WERI-Rb-1 (cell line): Measurements from ENCODE around the gene H2BW1.
"Not testable (repeated sequence)": the region's sequence is repeated elsewhere in the genome, so short reads cannot be mapped to it uniquely, and the experiment has no call there.

Experiments
- DNase-seq: peaks from one replicate; pipeline ENCODE4 v3.0.0-alpha.2; 2020
- H3K27ac ChIP-seq: fragments of 250-450 bp; sonication (Bioruptor Pico); 2 replicates; pipeline ENCODE4 v1.5.1; 2020; ENCODE audit warnings: mild to moderate bottlenecking, moderate library complexity
- H3K27me3 ChIP-seq: fragments of 250-450 bp; sonication (Bioruptor Pico); 2 replicates; pipeline ENCODE4 v1.5.1; 2021; ENCODE audit warnings: mild to moderate bottlenecking, low read depth, moderate library complexity; ENCODE audit not compliant: insufficient read depth, severe bottlenecking
- H3K36me3 ChIP-seq: fragments of 250-450 bp; sonication (Bioruptor Pico); 2 replicates; pipeline ENCODE4 v1.5.1; 2020; ENCODE audit warnings: mild to moderate bottlenecking, moderate library complexity
- H3K4me3 ChIP-seq: 2 replicates; pipeline ENCODE4 v1.5.1; 2011; ENCODE audit warnings: low read depth, mild to moderate bottlenecking, control low read depth, low read length
- H3K9me3 ChIP-seq: fragments of 250-450 bp; sonication (Bioruptor Pico); 2 replicates; pipeline ENCODE4 v1.5.1; 2021; ENCODE audit warnings: mild to moderate bottlenecking, moderate library complexity; ENCODE audit not compliant: severe bottlenecking
- TF ChIP-seq, protein P1 (sequence below): IDR thresholded peaks from 2 replicates; pipeline ENCODE4 v1.5.1; 2011; ENCODE audit warnings: low read depth, mild to moderate bottlenecking, control low read depth, inconsistent platforms, low read length

H2BW1 gene, protein sequence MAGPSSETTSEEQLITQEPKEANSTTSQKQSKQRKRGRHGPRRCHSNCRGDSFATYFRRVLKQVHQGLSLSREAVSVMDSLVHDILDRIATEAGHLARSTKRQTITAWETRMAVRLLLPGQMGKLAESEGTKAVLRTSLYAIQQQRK

DNA sequence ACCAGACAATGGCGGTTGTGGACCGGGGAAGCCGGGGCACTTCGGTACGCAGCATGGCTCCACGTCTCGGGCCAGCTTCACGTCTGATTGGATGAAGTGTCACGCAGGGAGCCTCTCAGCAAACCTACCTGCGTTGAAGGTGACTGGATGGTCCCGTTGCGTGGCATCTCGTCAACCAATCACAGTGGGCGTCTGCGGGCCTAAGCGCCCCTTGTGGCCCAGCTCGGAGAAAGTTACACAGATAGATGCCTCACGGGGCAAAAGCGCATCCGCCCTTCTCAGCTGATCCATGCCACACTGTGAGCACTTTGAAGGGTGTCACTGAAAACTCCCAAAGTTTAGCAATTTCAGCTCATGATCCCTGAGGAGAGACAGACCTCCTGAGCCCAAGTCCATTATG, at the start of gene H2BW1:
H2BW1 (minus strand) TSS at position 103 of the 400 bp plus-strand sequence. CDS start 132 bp downstream, outside the sequence.
- Histone ChIP-seq H3K27ac (no peak within 1 kb of the TSS), H3K36me3 (no peaks in the 10 kb centered on the region), H3K27me3 (peaks cover 68% of the 10 kb centered on the region), H3K4me3 (no peak within 1 kb of the TSS), H3K9me3 (no peaks in the 10 kb centered on the region)
- DNase-seq = no peak
- TF ChIP-seq, protein P1, sequence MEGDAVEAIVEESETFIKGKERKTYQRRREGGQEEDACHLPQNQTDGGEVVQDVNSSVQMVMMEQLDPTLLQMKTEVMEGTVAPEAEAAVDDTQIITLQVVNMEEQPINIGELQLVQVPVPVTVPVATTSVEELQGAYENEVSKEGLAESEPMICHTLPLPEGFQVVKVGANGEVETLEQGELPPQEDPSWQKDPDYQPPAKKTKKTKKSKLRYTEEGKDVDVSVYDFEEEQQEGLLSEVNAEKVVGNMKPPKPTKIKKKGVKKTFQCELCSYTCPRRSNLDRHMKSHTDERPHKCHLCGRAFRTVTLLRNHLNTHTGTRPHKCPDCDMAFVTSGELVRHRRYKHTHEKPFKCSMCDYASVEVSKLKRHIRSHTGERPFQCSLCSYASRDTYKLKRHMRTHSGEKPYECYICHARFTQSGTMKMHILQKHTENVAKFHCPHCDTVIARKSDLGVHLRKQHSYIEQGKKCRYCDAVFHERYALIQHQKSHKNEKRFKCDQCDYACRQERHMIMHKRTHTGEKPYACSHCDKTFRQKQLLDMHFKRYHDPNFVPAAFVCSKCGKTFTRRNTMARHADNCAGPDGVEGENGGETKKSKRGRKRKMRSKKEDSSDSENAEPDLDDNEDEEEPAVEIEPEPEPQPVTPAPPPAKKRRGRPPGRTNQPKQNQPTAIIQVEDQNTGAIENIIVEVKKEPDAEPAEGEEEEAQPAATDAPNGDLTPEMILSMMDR = no peak

DNA sequence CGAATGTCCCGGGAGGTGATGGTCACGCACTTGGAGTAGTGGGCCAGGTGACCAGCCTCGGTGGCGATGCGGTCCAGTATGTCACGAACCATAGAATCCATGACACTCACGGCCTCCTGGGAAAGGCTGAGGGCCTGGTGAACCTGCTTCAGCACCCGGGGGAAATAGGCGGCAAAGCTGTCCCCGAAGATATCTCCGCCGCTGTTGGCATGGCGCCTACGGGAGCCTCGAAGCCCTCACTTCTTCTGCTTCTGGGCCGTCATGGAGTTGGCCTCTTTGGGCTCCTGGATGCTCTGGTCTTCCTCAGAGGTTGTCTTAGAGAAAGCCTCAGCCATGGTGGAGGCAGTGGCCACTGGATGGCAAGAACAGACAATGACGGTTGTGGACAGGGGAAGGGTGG, 49.1 kb upstream of the H2BW1 start:
- H3K36me3 ChIP-seq, H3K4me3 ChIP-seq, H3K27me3 ChIP-seq: not testable (repeated sequence)

DNA sequence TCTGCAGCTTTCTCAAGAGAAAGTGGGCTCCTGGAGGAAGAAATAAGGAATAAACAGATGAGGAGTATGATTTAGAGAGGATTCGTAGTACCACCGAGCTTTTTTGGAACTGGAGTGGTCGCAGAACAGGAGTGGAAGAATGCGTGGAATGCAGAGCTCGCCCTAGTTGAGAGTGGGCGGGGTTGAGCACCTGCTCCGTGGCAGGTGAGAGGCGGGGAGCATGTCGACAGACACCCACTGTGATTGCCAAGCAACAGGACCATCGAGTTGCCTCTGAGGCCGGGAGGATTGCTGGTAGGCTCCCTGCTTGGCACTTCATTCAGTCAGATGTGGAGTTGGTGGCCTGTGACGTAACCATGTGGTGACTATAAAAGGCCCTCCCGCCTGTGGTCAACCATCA, 41.4 kb upstream of the H2BW1 start:
- not testable (repeated sequence) for H3K36me3 ChIP-seq, H3K4me3 ChIP-seq, H3K9me3 ChIP-seq, H3K27me3 ChIP-seq, H3K27ac ChIP-seq, DNase-seq

More for the DNA sequence above, 49.1 kb upstream of the H2BW1 start:
- H3K9me3 ChIP-seq, DNase-seq, H3K27ac ChIP-seq: not testable (repeated sequence)

DNA sequence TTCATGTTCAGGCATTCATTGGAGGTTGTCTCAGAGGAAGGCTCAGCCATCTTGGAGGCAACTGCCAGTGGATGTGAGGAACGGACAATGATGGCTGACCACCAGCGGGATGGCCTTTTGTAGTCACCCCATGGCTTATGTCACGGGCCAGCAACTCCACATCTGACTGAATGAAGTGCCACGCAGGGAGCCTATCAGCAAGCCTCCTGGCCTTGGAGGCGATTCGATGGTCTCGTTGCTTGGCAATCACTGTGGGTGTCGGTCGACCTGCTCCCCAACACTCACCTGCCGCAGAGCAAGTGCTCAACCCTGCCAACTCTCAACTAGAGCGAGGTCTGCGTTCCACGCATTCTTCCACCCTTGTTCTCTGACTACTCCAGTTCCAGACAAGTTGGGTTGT, 33.7 kb upstream of the H2BW1 start:
- peaks cover 61% of the 10 kb centered on the region for H3K27me3 ChIP-seq
- H3K27ac ChIP-seq = no peak overlapping the region
- H3K36me3 ChIP-seq = no peaks in the 10 kb centered on the region
- H3K9me3 ChIP-seq = no peaks in the 10 kb centered on the region
- TF ChIP-seq, protein P1 = no peak
- no peak for DNase-seq
- no peak overlapping the region for H3K4me3 ChIP-seq

DNA sequence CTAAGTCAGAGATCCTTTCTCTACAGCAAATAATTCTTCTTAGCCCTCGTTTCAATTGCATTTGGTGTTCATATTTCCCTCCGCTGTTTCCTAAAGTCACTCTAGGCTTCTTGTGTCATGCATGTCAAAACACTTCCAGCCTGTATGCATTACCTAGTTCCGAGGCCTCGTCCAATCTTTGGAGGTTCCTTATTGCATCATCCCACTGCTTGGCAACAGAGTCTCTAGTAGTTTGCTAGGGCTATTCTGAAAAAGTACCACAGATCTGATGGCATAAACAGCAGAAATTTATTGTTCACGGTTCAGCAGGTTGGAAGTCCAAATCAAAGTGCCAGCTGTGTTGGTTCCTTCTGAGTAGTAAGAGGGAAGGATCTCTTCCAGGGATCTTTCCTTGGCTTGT, 32.1 kb upstream of the H2BW1 start:
- Histone ChIP-seq H3K4me3 (no peak overlapping the region), H3K27ac (no peak overlapping the region), H3K27me3 (peaks cover 67% of the 10 kb centered on the region), H3K9me3 (no peaks in the 10 kb centered on the region), H3K36me3 (no peaks in the 10 kb centered on the region)
- TF ChIP-seq, protein P1 = no peak
- DNase-seq = no peak

DNA sequence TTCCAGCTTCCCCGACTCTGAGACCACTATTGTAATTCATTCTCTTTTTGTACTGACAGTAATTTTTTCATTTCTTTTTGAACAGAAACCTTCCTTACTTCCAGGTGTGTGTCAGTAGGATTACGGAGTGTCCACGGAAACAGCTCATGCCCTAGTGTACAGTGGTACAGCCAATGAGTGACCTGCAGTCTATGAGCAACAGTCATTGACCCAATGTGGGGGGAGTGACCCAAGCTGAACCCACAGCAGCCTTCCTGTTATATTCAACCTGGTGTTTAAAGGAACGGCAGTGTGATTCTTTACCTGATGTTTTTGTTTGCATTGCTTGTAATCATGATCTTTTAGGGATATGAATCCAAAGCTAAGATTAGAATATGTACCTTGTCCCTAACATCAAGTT, 27.5 kb upstream of the H2BW1 start:
- Histone ChIP-seq H3K27me3 (peaks cover 68% of the 10 kb centered on the region), H3K9me3 (no peaks in the 10 kb centered on the region), H3K4me3 (no peak overlapping the region), H3K36me3 (no peaks in the 10 kb centered on the region), H3K27ac (no peak overlapping the region)
- no peak for DNase-seq
- TF ChIP-seq, protein P1 = no peak
